ENCODE data around the gene SPSB4.

The SPSB4 gene

GRCh38 chr3:141167681-141168080 is 116.5 kb downstream of the SPSB4 start:
- no peak for DNase-seq

- DNase-seq: no peak
These were observed 119.6 kb downstream of the SPSB4 start for GRCh38 chr3:141170678-141171295.

GRCh38 chr3:141174674-141175073 is 123.5 kb downstream of the SPSB4 start:
- no peak for DNase-seq

- DNase-seq: no peak
These were observed 125.6 kb downstream of the SPSB4 start for GRCh38 chr3:141176775-141177174.

- DNase-seq: no peak
These were observed 126.9 kb downstream of the SPSB4 start for GRCh38 chr3:141178026-141178425.

- no peak for DNase-seq
These were observed 127.4 kb downstream of the SPSB4 start for GRCh38 chr3:141178551-141178950.

- DNase-seq: no peak
These were observed 128.8 kb downstream of the SPSB4 start for GRCh38 chr3:141179983-141180382.

- no peak for DNase-seq
These were observed 130.0 kb downstream of the SPSB4 start for GRCh38 chr3:141181196-141181595.

- no peak for DNase-seq
These were observed 130.7 kb downstream of the SPSB4 start for GRCh38 chr3:141181819-141182218.

- DNase-seq: no peak
These were observed 132.5 kb downstream of the SPSB4 start for GRCh38 chr3:141183606-141184005.

GRCh38 chr3:141184430-141184829 is 133.3 kb downstream of the SPSB4 start:
- no peak for DNase-seq

GRCh38 chr3:141191097-141191749 is 140.1 kb downstream of the SPSB4 start:
- no peak for DNase-seq

- DNase-seq: peak; percentile 93
These were observed 141.2 kb downstream of the SPSB4 start for GRCh38 chr3:141192345-141192744.

GRCh38 chr3:141193066-141193830 is 142.1 kb downstream of the SPSB4 start:
- DNase-seq: no peak
